Occipital lobe (tissue), 2 donors: ENCODE data around the gene BRI3. TPM values are rescaled to one million over a fixed set of nuclear protein-coding genes. Genes with fewer than 3 reads are reported as not detected.
"Not testable (repeated sequence)": the region's sequence is repeated elsewhere in the genome, so short reads cannot be mapped to it uniquely, and the experiment has no call there.

Experiments used
- DNase-seq: peaks from one replicate; lab custom pipeline; 2025; lab: John Stamatoyannopoulos, UW
- total RNA-seq: library from RNA; depleted of rRNA; stranded (reverse); fragments of >200 nt; gene quantifications from one replicate; pipeline ENCODE4 v1.2.3, GENCODE V29; 2014

The BRI3 gene
- total RNA-seq, 1 donor from 2014 or later, result 21.4 TPM

- DNase-seq, result no peak
These were observed 28.1 kb downstream of the BRI3 start for GRCh38 chr7:98309566-98309965.

DNA sequence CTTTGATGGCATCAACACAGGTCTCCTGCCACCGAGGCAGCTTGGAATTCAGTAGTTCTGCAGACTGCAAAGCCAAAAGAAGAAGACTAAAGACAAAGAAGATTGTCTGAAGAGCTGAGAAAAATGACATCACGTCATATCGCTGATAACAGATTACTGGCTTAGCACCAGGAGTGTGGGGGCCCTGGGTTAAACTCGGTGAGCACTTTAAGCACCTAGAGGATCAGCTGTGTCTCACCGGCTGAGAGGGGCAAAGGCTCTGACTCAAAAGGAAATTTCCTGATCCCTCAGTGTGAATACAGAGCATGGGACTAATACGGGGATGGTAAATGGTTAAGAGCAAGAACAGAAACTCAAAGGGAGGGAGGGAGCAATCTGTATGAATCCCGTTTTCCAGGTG is 30.7 kb downstream of the BRI3 start:
- no peak for DNase-seq

DNA sequence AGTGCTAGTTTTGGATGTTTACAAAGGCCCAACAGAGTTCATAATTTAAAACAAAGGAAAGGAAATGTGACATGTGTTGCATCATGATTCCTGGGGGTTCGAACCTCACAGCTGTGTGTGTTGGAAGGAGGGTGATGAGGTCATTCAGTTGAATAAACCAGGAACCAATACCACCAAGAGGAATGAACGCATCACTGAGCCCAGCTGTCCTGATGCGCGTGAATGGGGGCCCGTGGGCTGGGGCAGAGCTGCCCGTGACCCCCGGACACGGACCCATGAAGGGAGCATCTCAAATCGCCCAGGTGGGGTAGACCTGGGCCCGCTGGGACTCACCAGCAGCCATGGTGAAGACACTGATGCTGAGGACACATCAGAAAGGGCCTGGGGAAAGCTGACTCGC is 33.0 kb downstream of the BRI3 start:
- DNase-seq, result no peak

DNA sequence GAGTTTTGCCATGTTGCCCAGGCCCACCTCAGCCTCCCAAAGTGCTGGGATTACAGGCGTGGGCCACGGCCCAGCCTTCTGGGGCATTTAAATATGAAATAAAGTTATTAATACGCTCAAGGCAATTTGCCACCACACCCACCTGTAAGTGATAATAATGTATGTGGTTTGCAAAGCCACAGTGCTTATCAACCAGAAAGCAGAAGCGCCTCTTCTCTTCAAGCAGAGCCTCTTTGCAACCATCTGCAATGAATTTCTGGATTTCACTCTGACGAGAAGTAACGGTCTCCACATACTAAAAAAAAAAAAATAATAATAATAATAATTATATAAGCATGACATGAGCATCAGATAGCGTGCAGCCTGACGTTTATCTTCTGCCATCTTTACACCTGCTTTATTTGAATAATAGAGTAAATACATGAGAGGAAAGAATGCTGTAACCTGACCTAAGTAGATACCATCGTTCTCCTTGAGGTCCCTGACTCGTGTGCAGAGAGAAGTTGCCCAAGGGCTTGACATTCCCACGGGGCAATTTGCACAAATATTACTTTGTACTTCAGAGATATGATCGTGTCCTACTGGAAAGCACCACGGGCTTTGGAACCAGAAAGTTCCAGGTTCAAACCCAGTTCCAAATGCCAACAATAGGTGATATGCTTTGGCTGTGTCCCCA is 34.0 kb downstream of the BRI3 start:
- DNase-seq, result no peak

GRCh38 chr7:98315994-98316527 is 34.6 kb downstream of the BRI3 start:
- not testable (repeated sequence) for DNase-seq

GRCh38 chr7:98317366-98318040 is 36.0 kb downstream of the BRI3 start:
- DNase-seq, result no peak

GRCh38 chr7:98319176-98319575 is 37.7 kb downstream of the BRI3 start:
- DNase-seq, result no peak

DNA sequence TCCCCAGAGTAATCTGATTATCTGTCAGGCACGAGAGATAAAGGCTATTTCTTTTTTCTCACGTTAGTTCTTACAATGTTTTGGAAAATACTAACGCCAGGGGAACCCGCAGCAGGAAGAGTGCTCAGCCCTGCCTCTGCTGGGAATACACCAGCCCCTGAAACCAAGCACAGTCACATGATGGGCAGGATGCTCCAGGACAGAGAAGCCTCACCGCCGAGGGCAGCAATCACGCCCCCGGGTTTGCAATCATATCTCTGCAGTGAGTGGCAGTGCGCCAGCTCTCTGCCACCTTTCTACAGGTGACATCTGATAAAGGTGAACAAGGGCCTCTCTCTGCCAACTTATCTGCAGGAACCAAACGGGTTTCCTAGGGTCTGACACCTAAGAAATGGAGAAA is 39.8 kb downstream of the BRI3 start:
- no peak for DNase-seq

- no peak for DNase-seq
These were observed 41.1 kb downstream of the BRI3 start for GRCh38 chr7:98322331-98323270.

DNA sequence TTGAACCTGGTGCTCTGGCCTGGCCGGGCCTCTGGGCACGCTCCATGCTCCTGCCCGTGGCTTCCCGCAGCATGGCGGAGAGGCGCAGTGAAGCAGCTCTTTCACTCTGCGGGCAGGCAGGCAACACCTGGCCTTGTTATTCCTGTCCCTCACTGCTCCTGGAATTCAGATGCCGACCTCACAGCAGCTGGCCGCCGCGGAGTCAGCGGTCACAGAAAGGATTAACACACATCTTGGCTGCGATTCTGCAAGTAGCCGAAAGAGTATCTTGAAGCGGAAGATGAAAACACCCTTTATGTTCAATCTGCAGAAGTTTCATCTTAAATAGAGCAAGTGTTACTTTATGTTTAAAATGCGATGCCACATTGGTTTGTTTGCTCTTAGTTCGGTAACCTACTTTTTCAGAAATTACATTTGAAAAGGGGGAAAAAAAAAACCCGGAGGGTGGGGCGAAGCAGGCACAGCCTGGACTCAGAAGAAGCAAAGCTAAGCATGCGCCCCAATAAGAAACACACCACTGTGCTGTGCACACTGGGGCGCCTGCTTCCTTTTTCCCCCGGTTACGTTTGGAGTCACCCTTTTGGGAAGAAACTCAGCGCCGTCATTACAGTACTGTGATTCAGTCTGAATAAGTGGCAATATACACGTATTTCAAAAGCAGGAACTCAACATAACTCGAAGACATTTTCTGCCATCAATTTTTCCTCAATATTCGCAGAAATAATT is 42.3 kb downstream of the BRI3 start:
- DNase-seq, result no peak

- no peak for DNase-seq
These were observed 43.3 kb downstream of the BRI3 start for GRCh38 chr7:98324782-98325181.

DNA sequence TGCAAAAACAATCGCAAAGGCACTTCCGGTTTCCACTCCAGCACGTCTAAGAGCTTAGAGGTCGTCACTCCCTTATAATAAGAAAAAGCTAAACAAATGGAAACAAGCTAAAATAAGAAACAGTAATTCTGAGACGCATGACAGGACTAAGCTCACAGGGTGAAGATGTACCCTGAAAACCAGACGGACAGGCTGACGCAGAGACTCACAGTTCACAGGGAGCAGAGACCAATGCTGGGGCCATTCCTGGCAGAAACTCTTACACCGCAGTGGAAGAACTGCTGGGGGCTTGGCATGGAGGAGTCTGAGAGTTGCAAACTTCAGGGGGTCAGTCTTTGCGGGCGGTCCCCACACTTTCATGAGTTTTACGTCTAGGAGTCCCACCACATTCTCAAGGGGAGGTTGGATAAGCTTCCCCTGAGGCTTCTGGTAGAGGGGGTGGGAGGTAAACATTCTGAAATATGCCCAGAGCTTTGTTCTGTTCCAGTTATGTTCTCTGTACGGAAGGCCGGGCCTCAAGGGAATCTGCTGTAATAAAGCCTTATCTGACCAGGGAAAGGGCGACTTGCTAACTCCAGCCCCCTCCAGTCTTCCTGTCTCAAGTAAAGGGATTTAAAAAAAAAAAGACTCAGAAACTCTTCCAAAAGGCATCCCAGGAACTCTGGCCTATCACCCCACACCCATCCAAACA is 47.8 kb downstream of the BRI3 start:
- DNase-seq, result no peak

DNA sequence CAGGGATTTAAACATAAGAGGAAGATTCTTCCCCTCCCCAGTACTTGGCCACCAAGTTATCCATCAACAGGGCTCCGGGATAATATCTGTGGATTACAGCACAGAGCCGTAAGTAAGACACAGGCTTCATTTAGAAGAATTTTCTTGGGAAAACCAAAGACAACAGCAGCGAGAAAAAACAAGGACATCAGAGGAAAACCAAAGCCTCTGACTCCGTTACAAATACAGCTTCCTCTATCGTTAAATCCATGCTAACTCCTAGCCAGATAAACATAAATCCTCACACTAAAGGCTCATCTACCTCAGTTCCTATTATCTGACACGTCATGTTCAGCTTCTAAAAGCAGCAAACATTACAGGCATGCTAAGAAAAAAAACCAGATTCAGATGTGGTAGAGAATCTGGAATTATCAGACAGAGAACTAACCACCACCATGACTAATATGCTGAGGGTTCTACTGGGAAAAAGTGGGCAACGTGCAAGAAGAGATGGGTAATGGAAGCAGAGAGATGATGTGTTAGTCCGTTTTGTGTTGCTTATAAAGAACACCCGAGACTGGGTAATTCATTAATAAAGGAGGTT is 48.4 kb downstream of the BRI3 start:
- DNase-seq, result no peak

GRCh38 chr7:98330926-98331529 is 49.5 kb downstream of the BRI3 start:
- no peak for DNase-seq

DNA sequence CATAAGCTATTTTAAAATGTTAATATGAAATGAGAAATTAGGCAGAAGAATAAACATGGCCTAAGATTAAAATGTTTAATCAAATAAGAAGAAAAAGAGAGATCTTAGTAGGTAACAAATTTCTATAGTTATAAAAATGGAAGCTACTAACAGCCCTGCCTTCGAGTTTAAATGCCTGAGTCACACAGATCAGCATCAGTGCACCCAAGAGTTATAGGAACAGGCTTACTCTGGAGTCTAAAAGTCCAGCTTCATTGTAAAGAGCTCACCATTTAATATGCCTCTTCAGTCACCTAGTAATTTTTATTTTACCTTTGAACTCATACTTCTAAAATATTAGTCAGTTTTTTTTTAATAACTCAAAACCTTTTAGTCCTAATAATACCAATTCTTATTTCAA is 52.6 kb downstream of the BRI3 start:
- DNase-seq, result no peak

DNA sequence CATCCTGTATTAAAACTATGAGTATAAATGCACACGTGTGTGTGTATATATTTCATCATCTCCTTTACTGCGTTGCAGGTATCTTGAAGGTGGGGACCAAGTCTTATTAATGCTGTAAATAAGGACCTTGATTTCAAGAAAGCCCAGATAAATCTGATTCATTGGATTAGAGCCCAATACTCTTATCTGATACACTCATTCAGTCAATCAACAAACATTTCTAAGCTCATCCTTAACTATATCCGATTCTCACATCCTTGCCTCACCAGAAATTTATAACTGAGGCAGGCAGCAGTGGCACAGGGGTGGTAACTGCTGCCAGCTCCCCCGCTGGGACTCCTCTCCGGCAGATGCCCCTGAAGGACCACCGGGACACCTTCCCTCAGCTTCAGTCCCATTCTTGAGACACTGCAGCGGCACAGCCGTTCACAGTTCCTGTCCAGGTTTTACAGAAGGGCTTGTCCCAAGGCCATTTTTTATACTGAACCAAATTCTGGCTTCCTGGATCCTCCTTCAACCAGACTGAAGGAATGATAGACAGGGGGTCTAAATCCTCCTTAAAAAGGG is 54.0 kb downstream of the BRI3 start:
- DNase-seq, result no peak

DNA sequence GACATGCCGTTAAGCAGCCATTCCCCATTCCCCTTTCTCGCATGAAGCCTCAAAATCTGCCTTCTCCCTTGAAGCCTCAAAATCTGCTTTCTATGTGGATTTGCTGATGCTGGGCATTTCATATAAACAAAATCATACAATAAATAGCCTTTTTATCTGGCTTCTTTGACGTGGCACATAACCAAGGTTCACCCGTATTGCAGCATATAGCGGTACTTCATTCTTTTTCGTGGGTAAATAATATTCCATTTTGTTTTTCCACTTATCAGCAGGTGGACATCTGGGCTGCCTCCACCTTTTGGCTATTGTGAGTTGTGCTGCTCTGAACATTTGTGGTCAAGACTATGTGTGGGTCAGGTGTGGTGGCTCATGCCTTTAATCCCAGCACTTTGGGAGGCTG is 57.0 kb downstream of the BRI3 start:
- no peak for DNase-seq

DNA sequence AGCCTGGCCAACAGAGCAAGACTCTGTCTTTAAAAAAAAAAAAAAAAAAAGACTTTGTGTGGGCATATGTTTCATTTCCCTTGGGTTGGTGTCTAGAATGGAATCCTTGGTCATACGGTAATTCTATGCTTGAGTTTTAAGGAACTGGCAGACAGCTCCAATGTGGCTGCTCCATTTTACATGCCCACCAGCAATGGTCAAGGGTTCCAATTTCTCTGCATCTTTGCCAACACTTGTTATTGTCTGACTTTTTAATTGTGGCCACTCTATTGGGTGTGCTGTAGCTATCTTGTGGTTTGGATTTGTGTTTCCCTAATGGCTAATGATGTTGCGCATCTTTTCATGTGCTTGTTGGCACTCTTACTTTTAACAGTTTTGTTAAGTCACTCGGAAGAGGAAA is 57.6 kb downstream of the BRI3 start:
- no peak for DNase-seq

- no peak for DNase-seq
These were observed 59.6 kb downstream of the BRI3 start for GRCh38 chr7:98341106-98341505.
